Panc1 (cell line): ENCODE measurements around the gene PROK1. TPM values are rescaled to one million over a fixed set of nuclear protein-coding genes. Genes with fewer than 3 reads are reported as not detected.

Experiments
- ATAC-seq: fragments of 200-7000 bp; cut with Tn5 transposase; 2 replicates; pipeline ENCODE4 v1.9.1; 2020; ENCODE audit warnings: mild to moderate bottlenecking, moderate library complexity
- BruUV-seq: library from RNA; stranded (reverse); fragments of 400-500 nt; replicated peaks from 2 replicates; lab custom pipeline; 2021; lab: Mats Ljungman, UMichigan
- CTCF ChIA-PET: fragments of 300-600 bp; sonication (Branson Sonifier 250); formaldehyde crosslinking; loops from one replicate; lab custom pipeline; 2022; ENCODE audit warnings: antibody characterized with exemption; lab: Charles Lee
- POLR2A ChIA-PET: fragments of 300-600 bp; sonication (Branson Sonifier 250); formaldehyde crosslinking; loops from one replicate; lab custom pipeline; 2022; ENCODE audit warnings: antibody characterized with exemption; lab: Charles Lee
- DNase-seq: peaks from one replicate; pipeline ENCODE4 v3.0.0-alpha.2; 2010; ENCODE audit warnings: low read depth, low spot score
- H3K27ac ChIP-seq: 2 replicates; pipeline ENCODE4 v1.5.1; 2011; ENCODE audit warnings: mild to moderate bottlenecking, low read length, inconsistent platforms
- H3K27me3 ChIP-seq: fragments of 200-500 bp; sonication (Bioruptor generic); 2 replicates; pipeline ENCODE4 v1.6.0; 2014; ENCODE audit warnings: low read length, inconsistent platforms; ENCODE audit not compliant: control insufficient read depth, insufficient read depth
- H3K36me3 ChIP-seq: fragments of 200-500 bp; sonication (Bioruptor generic); 2 replicates; pipeline ENCODE4 v1.5.1; 2014; ENCODE audit warnings: inconsistent platforms, mild to moderate bottlenecking, low read length, moderate library complexity; ENCODE audit not compliant: control insufficient read depth, insufficient read depth
- H3K4me1 ChIP-seq: 2 replicates; pipeline ENCODE4 v1.5.1; 2011; ENCODE audit warnings: inconsistent platforms, mild to moderate bottlenecking, low read length, moderate library complexity; ENCODE audit not compliant: control insufficient read depth, insufficient read depth
- H3K4me3 ChIP-seq, 2 experiments: 2 replicates each; pipeline ENCODE4 v1.5.1; 2011 to 2012; ENCODE audit warnings: low read depth in 2 of 2, low read length in 2 of 2, mild to moderate bottlenecking in 2 of 2, inconsistent platforms in 1 of 2, moderate library complexity in 1 of 2
- H3K9me3 ChIP-seq: fragments of 200-500 bp; sonication (Bioruptor generic); 2 replicates; pipeline ENCODE4 v1.5.1; 2014; ENCODE audit warnings: low read depth, mild to moderate bottlenecking, inconsistent platforms, low read length, moderate library complexity; ENCODE audit not compliant: control insufficient read depth, insufficient read depth
- CTCF ChIP-seq: fragments of 450-650 bp; IDR thresholded peaks from 2 replicates; pipeline ENCODE4 v1.5.1; 2017; ENCODE audit warnings: mild to moderate bottlenecking
- POLR2AphosphoS5 ChIP-seq: IDR thresholded peaks from 2 replicates; pipeline ENCODE4 v1.6.1; 2012; ENCODE audit warnings: mild to moderate bottlenecking, low read depth, low read length, moderate library complexity
- REST ChIP-seq, 2 experiments: IDR thresholded peaks; 2 replicates each; pipeline ENCODE4 v1.6.1; 2011 to 2012; ENCODE audit warnings: low read depth in 2 of 2, control low read depth in 1 of 2, low read length in 1 of 2, mild to moderate bottlenecking in 1 of 2, moderate library complexity in 1 of 2; ENCODE audit not compliant: insufficient read depth in 1 of 2
- SIN3A ChIP-seq: IDR thresholded peaks from 2 replicates; pipeline ENCODE4 v1.6.1; 2012; ENCODE audit warnings: low read depth, mild to moderate bottlenecking, low read length, moderate library complexity, borderline replicate concordance; ENCODE audit not compliant: insufficient read depth
- TCF7L2 ChIP-seq: IDR thresholded peaks from 2 replicates; pipeline ENCODE4 v1.6.1; 2011; ENCODE audit warnings: mild to moderate bottlenecking, low read depth, low read length, inconsistent platforms
- in situ Hi-C: cut with HindIII; loops from 2 replicates; pipeline ENCODE4 v1.10.0; 2016; ENCODE audit warnings: low sequenced_read_pairs, low pct_unique_long_range_greater_than_20kb
- intact Hi-C: fragments of 100-400 bp; cut with micrococcal nuclease; formaldehyde crosslinking; loops from one replicate; pipeline ENCODE4 v1.10.0; 2022; ENCODE audit not compliant: unreplicated experiment
- total RNA-seq: library from RNA; stranded (reverse); gene quantifications from one replicate; pipeline ENCODE4 v1.2.1, GENCODE V29; 2021; ENCODE audit not compliant: unreplicated experiment

Gene PROK1
- total RNA-seq, 1 experiment from 2014 or later, result not detected

GRCh38 chr1:110484801-110485200, 33.9 kb downstream of the PROK1 start:
- BruUV-seq, result no TSS peak
- in situ Hi-C loops, result no loop called here
- intact Hi-C loops, result no loop called here
- Histone ChIP-seq H3K4me3 (no peak overlapping the region), H3K27me3 (no peaks in the 10 kb centered on the region), H3K9me3 (no peaks in the 10 kb centered on the region), H3K36me3 (no peaks in the 10 kb centered on the region), H3K27ac (no peak overlapping the region), H3K4me1 (0 out of 2 replicates have a peak, but pooled peaks cover 2% of the 10 kb centered on the region)
- ChIA-PET CTCF (no interaction called here), POLR2A (no interaction called here)
- ATAC-seq (no peak), DNase-seq (no peak)
- TF ChIP-seq CTCF (no peak), SIN3A (no peak), POLR2AphosphoS5 (no peak), REST (IDR thresholded peaks at IDR 0.05; ENCODE audit: insufficient read depth in 1 of 2, low read depth in 2 of 2, low read length in 1 of 2) (no peak), TCF7L2 (no peak)

GRCh38 chr1:110485725-110486124, 34.8 kb downstream of the PROK1 start:
- Histone ChIP-seq H3K27ac (no peak overlapping the region), H3K9me3 (no peaks in the 10 kb centered on the region), H3K27me3 (no peaks in the 10 kb centered on the region), H3K4me3 (no peak overlapping the region), H3K4me1 (0 out of 2 replicates have a peak, but pooled peaks cover 2% of the 10 kb centered on the region), H3K36me3 (no peaks in the 10 kb centered on the region)
- ATAC-seq (no peak), DNase-seq (no peak)
- no peak for TF ChIP-seq CTCF
- TF ChIP-seq TCF7L2, result no peak
- no peak for TF ChIP-seq SIN3A
- no peak for TF ChIP-seq POLR2AphosphoS5
- no peak for TF ChIP-seq REST (IDR thresholded peaks at IDR 0.05; ENCODE audit: insufficient read depth in 1 of 2, low read depth in 2 of 2, low read length in 1 of 2)
- intact Hi-C loops (no loop called here), in situ Hi-C loops (no loop called here)
- ChIA-PET CTCF (no interaction called here), POLR2A (no interaction called here)
- BruUV-seq, result no TSS peak
